ENCODE results near the gene S1PR2.

S1PR2 gene

DNA sequence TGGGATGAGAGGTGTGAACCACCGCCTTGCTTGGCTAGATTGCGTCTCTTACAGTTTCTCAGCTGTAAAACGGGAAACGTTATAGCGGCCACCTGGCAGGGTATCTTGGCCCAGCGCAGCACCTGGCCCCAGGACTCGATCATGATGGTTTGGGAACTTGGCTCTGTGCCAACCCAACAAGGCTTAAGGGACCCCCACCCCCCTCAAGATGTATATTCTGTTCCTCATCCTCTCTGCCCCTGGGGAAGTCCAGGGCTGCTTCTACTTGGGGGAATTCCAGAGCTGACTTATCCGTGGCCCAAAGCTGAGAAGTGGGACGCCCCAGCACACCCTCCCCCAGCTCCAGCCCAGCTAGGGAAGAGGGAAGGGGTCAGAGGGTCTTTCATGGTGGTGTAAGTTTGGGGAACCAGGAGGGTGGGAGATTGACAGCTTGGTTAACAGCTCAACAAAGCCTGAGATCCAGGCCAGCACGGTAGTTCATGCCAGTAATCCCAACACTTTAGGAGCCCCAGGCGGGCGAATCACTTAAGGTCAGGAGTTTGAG is 40.5 kb upstream of the S1PR2 start:
- peak; percentile 77 for DNase-seq (ENCODE audit: low read depth)
- H3K4me3 ChIP-seq (ENCODE audit: low read depth, low read length) = peak overlapping the region; percentile 42
- TF ChIP-seq, protein P1, sequence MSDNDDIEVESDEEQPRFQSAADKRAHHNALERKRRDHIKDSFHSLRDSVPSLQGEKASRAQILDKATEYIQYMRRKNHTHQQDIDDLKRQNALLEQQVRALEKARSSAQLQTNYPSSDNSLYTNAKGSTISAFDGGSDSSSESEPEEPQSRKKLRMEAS (IDR thresholded peaks at IDR 0.05; ENCODE audit: low read depth, low read length) = no peak
- TF ChIP-seq MYC (IDR thresholded peaks at IDR 0.05; ENCODE audit: low read depth, low read length) (no peak), POLR2A (IDR thresholded peaks at IDR 0.05; ENCODE audit: extremely low read depth, insufficient read length) (no peak)
- TF ChIP-seq, protein P2, sequence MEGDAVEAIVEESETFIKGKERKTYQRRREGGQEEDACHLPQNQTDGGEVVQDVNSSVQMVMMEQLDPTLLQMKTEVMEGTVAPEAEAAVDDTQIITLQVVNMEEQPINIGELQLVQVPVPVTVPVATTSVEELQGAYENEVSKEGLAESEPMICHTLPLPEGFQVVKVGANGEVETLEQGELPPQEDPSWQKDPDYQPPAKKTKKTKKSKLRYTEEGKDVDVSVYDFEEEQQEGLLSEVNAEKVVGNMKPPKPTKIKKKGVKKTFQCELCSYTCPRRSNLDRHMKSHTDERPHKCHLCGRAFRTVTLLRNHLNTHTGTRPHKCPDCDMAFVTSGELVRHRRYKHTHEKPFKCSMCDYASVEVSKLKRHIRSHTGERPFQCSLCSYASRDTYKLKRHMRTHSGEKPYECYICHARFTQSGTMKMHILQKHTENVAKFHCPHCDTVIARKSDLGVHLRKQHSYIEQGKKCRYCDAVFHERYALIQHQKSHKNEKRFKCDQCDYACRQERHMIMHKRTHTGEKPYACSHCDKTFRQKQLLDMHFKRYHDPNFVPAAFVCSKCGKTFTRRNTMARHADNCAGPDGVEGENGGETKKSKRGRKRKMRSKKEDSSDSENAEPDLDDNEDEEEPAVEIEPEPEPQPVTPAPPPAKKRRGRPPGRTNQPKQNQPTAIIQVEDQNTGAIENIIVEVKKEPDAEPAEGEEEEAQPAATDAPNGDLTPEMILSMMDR (IDR thresholded peaks at IDR 0.05; ENCODE audit: low read depth, low read length) = no peak

DNA sequence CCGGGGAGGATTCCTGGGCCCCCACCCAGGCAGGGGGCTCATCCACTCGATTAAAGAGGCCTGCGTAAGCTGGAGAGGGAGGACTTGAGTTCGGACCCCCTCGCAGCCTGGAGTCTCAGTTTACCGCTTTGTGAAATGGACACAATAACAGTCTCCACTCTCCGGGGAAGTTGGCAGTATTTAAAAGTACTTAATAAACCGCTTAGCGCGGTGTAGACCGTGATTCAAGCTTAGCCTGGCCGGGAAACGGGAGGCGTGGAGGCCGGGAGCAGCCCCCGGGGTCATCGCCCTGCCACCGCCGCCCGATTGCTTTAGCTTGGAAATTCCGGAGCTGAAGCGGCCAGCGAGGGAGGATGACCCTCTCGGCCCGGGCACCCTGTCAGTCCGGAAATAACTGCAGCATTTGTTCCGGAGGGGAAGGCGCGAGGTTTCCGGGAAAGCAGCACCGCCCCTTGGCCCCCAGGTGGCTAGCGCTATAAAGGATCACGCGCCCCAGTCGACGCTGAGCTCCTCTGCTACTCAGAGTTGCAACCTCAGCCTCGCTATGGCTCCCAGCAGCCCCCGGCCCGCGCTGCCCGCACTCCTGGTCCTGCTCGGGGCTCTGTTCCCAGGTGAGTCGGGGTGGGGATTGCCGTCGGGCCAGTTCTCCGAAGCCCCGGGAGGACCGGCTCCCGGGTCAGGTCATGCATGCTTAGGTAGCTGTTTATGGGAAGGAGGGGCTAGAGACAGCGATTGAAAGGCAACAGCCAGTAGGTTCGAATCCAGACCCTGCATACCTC is 39.7 kb upstream of the S1PR2 start, which contains the start of gene ICAM1:
ICAM1 (plus strand) TSS at position 505 of the 779 bp plus-strand sequence; CDS start at position 545, 40 bp downstream.
- peak; percentile 98 for DNase-seq (ENCODE audit: low read depth)
- H3K4me3 ChIP-seq (ENCODE audit: low read depth, low read length) = peak within 1 kb of the TSS; percentile 42
- TF ChIP-seq, protein P1 (IDR thresholded peaks at IDR 0.05; ENCODE audit: low read depth, low read length) = no peak
- TF ChIP-seq, protein P2 (IDR thresholded peaks at IDR 0.05; ENCODE audit: low read depth, low read length) = peak; percentile 45
- no peak for TF ChIP-seq MYC (IDR thresholded peaks at IDR 0.05; ENCODE audit: low read depth, low read length)

DNA sequence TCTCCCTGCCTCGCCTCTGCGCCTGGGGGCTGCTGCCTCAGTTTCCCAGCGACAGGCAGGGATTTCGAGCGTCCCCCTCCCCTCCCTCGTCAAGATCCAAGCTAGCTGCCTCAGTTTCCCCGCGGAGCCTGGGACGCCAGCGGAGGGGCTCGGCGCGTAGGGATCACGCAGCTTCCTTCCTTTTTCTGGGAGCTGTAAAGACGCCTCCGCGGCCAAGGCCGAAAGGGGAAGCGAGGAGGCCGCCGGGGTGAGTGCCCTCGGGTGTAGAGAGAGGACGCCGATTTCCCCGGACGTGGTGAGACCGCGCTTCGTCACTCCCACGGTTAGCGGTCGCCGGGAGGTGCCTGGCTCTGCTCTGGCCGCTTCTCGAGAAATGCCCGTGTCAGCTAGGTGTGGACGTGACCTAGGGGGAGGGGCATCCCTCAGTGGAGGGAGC is 39.1 kb upstream of the S1PR2 start:
- peak overlapping the region; percentile 42 for H3K4me3 ChIP-seq (ENCODE audit: low read depth, low read length)
- peak; percentile 100 for DNase-seq (ENCODE audit: low read depth)
- TF ChIP-seq MYC (IDR thresholded peaks at IDR 0.05; ENCODE audit: low read depth, low read length) (no peak), POLR2A (IDR thresholded peaks at IDR 0.05; ENCODE audit: extremely low read depth, insufficient read length) (no peak)
- TF ChIP-seq, protein P1 (IDR thresholded peaks at IDR 0.05; ENCODE audit: low read depth, low read length) = no peak
- TF ChIP-seq, protein P2 (IDR thresholded peaks at IDR 0.05; ENCODE audit: low read depth, low read length) = no peak

DNA sequence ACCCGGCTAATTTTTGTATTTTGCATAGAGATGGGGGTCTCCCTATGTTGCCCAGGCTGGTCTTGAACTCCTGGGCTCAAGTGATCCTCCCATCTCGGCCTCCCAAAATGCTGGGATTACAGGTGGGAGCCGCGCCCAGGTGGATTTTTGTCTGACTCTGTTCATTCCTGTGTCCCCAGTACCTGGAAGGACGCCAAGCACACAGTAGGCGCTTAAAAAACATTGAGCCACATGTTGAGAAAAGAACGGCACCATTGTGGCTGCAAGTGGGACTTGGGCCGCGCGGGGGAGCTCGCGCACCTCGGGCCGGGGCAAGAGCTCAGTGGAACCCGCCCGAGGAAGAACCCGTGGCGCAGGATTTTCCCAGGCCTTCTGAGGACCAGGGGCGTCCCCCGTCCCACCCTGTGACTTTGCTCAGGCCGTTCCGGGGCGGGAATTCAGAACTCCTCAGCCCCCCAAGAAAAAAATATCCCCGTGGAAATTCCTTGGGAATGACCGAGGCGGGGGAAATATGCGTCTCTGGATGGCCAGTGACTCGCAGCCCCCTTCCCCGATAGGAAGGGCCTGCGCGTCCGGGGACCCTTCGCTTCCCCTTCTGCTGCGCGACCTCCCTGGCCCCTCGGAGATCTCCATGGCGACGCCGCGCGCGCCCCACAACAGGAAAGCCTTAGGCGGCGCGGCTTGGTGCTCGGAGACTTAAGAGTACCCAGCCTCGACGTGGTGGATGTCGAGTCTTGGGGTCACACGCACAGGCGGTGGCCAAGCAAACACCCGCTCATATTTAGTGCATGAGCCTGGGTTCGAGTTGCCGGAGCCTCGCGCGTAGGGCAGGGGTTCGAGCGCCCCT is 38.4 kb upstream of the S1PR2 start:
- no peak for TF ChIP-seq MYC (IDR thresholded peaks at IDR 0.05; ENCODE audit: low read depth, low read length)
- TF ChIP-seq, protein P2 (IDR thresholded peaks at IDR 0.05; ENCODE audit: low read depth, low read length) = peak; percentile 100
- peak overlapping the region; percentile 41 for H3K4me3 ChIP-seq (ENCODE audit: low read depth, low read length)
- DNase-seq (ENCODE audit: low read depth) = peak; percentile 99

DNA sequence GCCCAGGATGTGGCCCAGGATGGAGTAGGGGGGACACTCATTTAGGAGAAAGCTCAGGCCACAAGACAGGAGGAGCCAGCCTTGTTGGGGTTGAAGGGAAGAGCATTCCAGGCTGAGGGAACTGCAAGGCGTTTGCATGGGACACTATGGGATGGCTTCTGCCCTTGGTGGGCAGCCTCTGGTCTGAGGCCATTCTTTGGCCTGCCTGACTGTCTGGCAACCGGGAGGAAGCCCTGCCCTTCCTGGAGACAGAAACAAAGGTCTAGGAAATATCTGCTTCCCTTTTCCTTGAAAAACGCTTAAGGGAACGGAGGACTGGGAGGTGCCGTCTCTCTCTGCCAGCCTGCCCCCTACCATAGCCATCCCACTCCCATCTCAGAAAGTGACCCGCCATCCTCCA is 36.9 kb upstream of the S1PR2 start:
- TF ChIP-seq POLR2A (IDR thresholded peaks at IDR 0.05; ENCODE audit: extremely low read depth, insufficient read length) = no peak
- H3K4me3 ChIP-seq (ENCODE audit: low read depth, low read length) = no peak overlapping the region
- peak; percentile 36 for DNase-seq (ENCODE audit: low read depth)

DNA sequence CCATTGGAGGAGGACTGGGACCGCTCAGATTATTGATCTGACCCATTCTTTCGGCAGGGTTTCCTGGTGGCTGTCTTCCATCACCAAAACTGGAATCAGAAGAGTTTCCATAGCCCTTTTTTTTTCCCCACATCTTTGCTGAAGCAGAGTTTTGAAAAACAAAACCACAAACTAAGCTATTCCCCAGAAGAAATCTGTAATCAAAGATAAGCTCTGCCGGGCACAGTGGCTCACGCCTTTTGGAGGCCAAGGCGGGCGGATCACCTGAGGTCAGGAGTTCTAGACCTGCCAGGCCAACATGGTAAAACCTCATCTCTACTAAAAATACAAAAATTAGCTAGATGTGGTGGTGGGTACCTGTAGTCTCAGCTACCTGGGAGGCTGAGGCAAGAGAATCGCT is 35.6 kb upstream of the S1PR2 start:
- TF ChIP-seq POLR2A (IDR thresholded peaks at IDR 0.05; ENCODE audit: extremely low read depth, insufficient read length) (no peak), MYC (IDR thresholded peaks at IDR 0.05; ENCODE audit: low read depth, low read length) (no peak)
- TF ChIP-seq, protein P2 (IDR thresholded peaks at IDR 0.05; ENCODE audit: low read depth, low read length) = no peak
- TF ChIP-seq, protein P1 (IDR thresholded peaks at IDR 0.05; ENCODE audit: low read depth, low read length) = no peak
- H3K4me3 ChIP-seq (ENCODE audit: low read depth, low read length) = no peak overlapping the region
- DNase-seq (ENCODE audit: low read depth) = no peak
